RKO (cell line): ENCODE data around the gene SRF.
"Not testable (repeated sequence)": the region's sequence is repeated elsewhere in the genome, so short reads cannot be mapped to it uniquely, and the experiment has no call there.

Experiments
- DNase-seq: peaks from one replicate; pipeline ENCODE4 v3.0.0-alpha.2; 2016; ENCODE audit warnings: low spot score

Gene SRF

GRCh38 chr6:43170931-43171706, at the start of gene SRF:
SRF (plus strand) TSS chr6:43171269; CDS start chr6:43171657, 388 bp downstream.
- DNase-seq, result peak; percentile 99

GRCh38 chr6:43122146-43122545, 48.9 kb upstream of the SRF start:
- DNase-seq, result no peak

- no peak for DNase-seq
Observed at GRCh38 chr6:43123461-43124314, 47.4 kb upstream of the SRF start.

GRCh38 chr6:43124481-43124880, 46.6 kb upstream of the SRF start:
- no peak for DNase-seq

- DNase-seq, result no peak
Observed at GRCh38 chr6:43125119-43125518, 46.0 kb upstream of the SRF start.

- no peak for DNase-seq
Observed at GRCh38 chr6:43125555-43125954, 45.5 kb upstream of the SRF start.

GRCh38 chr6:43127180-43127579, 43.9 kb upstream of the SRF start:
- no peak for DNase-seq

GRCh38 chr6:43127877-43128276, 43.2 kb upstream of the SRF start:
- DNase-seq, result no peak

- no peak for DNase-seq
Observed at GRCh38 chr6:43128926-43129325, 42.1 kb upstream of the SRF start.

- peak; percentile 19 for DNase-seq
Observed at GRCh38 chr6:43129434-43130194, 41.5 kb upstream of the SRF start.

- no peak for DNase-seq
Observed at GRCh38 chr6:43130429-43130828, 40.6 kb upstream of the SRF start.

- DNase-seq, result not testable (repeated sequence)
Observed at GRCh38 chr6:43131379-43131778, 39.7 kb upstream of the SRF start.

GRCh38 chr6:43138267-43138666, 32.8 kb upstream of the SRF start:
- DNase-seq, result no peak

GRCh38 chr6:43139973-43140372, 31.1 kb upstream of the SRF start:
- DNase-seq, result not testable (repeated sequence)

- DNase-seq, result no peak
Observed at GRCh38 chr6:43141644-43142043, 29.4 kb upstream of the SRF start.

GRCh38 chr6:43142101-43142500, 29.0 kb upstream of the SRF start:
- DNase-seq, result no peak

GRCh38 chr6:43143235-43144128, 27.6 kb upstream of the SRF start:
- DNase-seq, result peak; percentile 57

GRCh38 chr6:43144879-43145278, 26.2 kb upstream of the SRF start:
- DNase-seq, result no peak

- no peak for DNase-seq
Observed at GRCh38 chr6:43146261-43146660, 24.8 kb upstream of the SRF start.

GRCh38 chr6:43146709-43147688, 24.1 kb upstream of the SRF start:
- no peak for DNase-seq
